ENCODE measurements around the gene TIMP2. TPM values are rescaled to one million over a fixed set of nuclear protein-coding genes. Genes with fewer than 3 reads are reported as not detected.

TIMP2 gene
- total and polyA plus RNA-seq, 8 donors, result 158 to 313 (median 179) TPM

- TF ChIP-seq CTCF (IDR thresholded peaks at IDR 0.05), result no peak
- H3K27me3 ChIP-seq, result no peaks in the 10 kb centered on the region
- peak overlapping the region in 1 of 2 donors; percentile 94 for H3K4me3 ChIP-seq
- peaks cover 14 to 32% of the 10 kb centered on the region in 2 donors for H3K4me1 ChIP-seq
- H3K27ac ChIP-seq, result no peak overlapping the region
- peaks cover 0 to 48% of the 10 kb centered on the region in 2 donors for H3K36me3 ChIP-seq
- H3K9me3 ChIP-seq, result no peaks in the 10 kb centered on the region
- intact Hi-C loops (cut with DNase I), result no loop called here
- ATAC-seq, result no peak
- no peak for DNase-seq
These were observed 86.6 kb downstream of the TIMP2 start for GRCh38 chr17:78838574-78839005.

- Histone ChIP-seq H3K27ac (no peak overlapping the region), H3K4me3 (no peak overlapping the region), H3K27me3 (no peaks in the 10 kb centered on the region), H3K4me1 (peaks cover 11 to 27% of the 10 kb centered on the region in 2 donors), H3K36me3 (peaks cover 0 to 69% of the 10 kb centered on the region in 2 donors), H3K9me3 (no peaks in the 10 kb centered on the region)
- DNase-seq (no peak), ATAC-seq (no peak)
- intact Hi-C loops (cut with DNase I), result no loop called here
- no peak for TF ChIP-seq CTCF (IDR thresholded peaks at IDR 0.05)
These were observed 88.7 kb downstream of the TIMP2 start for GRCh38 chr17:78836420-78837021.

- ATAC-seq, result no peak
- Histone ChIP-seq H3K9me3 (no peaks in the 10 kb centered on the region), H3K36me3 (peaks cover 0 to 88% of the 10 kb centered on the region in 2 donors), H3K4me1 (peaks cover 9 to 21% of the 10 kb centered on the region in 2 donors), H3K27ac (no peak overlapping the region), H3K27me3 (no peaks in the 10 kb centered on the region), H3K4me3 (no peak overlapping the region)
- no peak for DNase-seq
- intact Hi-C loops (cut with DNase I), result no loop called here
- TF ChIP-seq CTCF (IDR thresholded peaks at IDR 0.05), result no peak
These were observed 90.6 kb downstream of the TIMP2 start for GRCh38 chr17:78834571-78834970.

GRCh38 chr17:78832541-78832810 lies 92.7 kb downstream of the TIMP2 start:
- intact Hi-C loops (cut with DNase I), result no loop called here
- Histone ChIP-seq H3K4me3 (no peak overlapping the region), H3K4me1 (peaks cover 0 to 5% of the 10 kb centered on the region in 2 donors), H3K27ac (no peak overlapping the region), H3K27me3 (no peaks in the 10 kb centered on the region), H3K9me3 (no peaks in the 10 kb centered on the region), H3K36me3 (peaks cover 0 to 99% of the 10 kb centered on the region in 2 donors)
- no peak for DNase-seq
- ATAC-seq, result no peak
- no peak for TF ChIP-seq CTCF (IDR thresholded peaks at IDR 0.05)

- TF ChIP-seq CTCF (IDR thresholded peaks at IDR 0.05), result no peak
- Histone ChIP-seq H3K27me3 (no peaks in the 10 kb centered on the region), H3K27ac (no peak overlapping the region), H3K4me3 (no peak overlapping the region), H3K9me3 (no peaks in the 10 kb centered on the region), H3K4me1 (peaks cover 0 to 11% of the 10 kb centered on the region in 2 donors), H3K36me3 (peaks cover 0 to 99% of the 10 kb centered on the region in 2 donors)
- no peak for DNase-seq
- no peak for ATAC-seq
- intact Hi-C loops (cut with DNase I), result no loop called here
These were observed 93.3 kb downstream of the TIMP2 start for GRCh38 chr17:78831688-78832540.
